WTC11 (cell line): ENCODE data around the gene TWF2. TPM values are rescaled to one million over a fixed set of nuclear protein-coding genes. Genes with fewer than 3 reads are reported as not detected.

Experiments used
- ATAC-seq: fragments of 200-7000 bp; cut with Tn5 transposase; 2 replicates; pipeline ENCODE4 v1.10.0; 2021; ENCODE audit warnings: mild to moderate bottlenecking, moderate library complexity
- CTCF ChIA-PET: fragments of 300-600 bp; sonication (Branson Sonifier 250); formaldehyde crosslinking; loops from one replicate; lab custom pipeline; 2021; ENCODE audit warnings: antibody characterized with exemption; lab: Charles Lee
- POLR2A ChIA-PET: fragments of 350-600 bp; sonication (Branson Sonifier 250); formaldehyde crosslinking; loops from one replicate; lab custom pipeline; 2021; ENCODE audit warnings: antibody characterized with exemption; lab: Charles Lee
- DNase-seq: peaks from one replicate; pipeline ENCODE4 v3.0.0; 2021; ENCODE audit warnings: low spot score
- H3K27ac Mint-ChIP-seq: 2 replicates; pipeline ENCODE4 v1.8.0; 2021; ENCODE audit warnings: mixed read lengths
- H3K27me3 Mint-ChIP-seq: 2 replicates; pipeline ENCODE4 v1.8.0; 2021; ENCODE audit warnings: low read depth, mild to moderate bottlenecking, moderate library complexity, mixed read lengths
- H3K36me3 Mint-ChIP-seq: 2 replicates; pipeline ENCODE4 v1.8.0; 2021; ENCODE audit warnings: mixed read lengths
- H3K4me1 Mint-ChIP-seq: 2 replicates; pipeline ENCODE4 v1.8.0; 2022; ENCODE audit warnings: mixed read lengths
- H3K4me3 Mint-ChIP-seq: 2 replicates; pipeline ENCODE4 v1.8.0; 2021; ENCODE audit warnings: mild to moderate bottlenecking, moderate library complexity, mixed read lengths
- H3K9me3 Mint-ChIP-seq: 2 replicates; pipeline ENCODE4 v1.8.0; 2021; ENCODE audit warnings: mixed read lengths
- ESRRA ChIP-seq: sonication (generic); formaldehyde crosslinking; IDR thresholded peaks from 2 replicates; pipeline ENCODE4 v1.8.1; 2022; ENCODE audit warnings: mild to moderate bottlenecking, missing genetic modification reagents, borderline replicate concordance
- ETV6 ChIP-seq: sonication (generic); formaldehyde crosslinking; IDR thresholded peaks from 2 replicates; pipeline ENCODE4 v1.8.1; 2022; ENCODE audit warnings: mild to moderate bottlenecking, missing genetic modification reagents
- FOXP4 ChIP-seq: sonication (generic); formaldehyde crosslinking; IDR thresholded peaks from 2 replicates; pipeline ENCODE4 v1.8.0; 2022; ENCODE audit warnings: mild to moderate bottlenecking, missing genetic modification reagents
- NFE2L1 ChIP-seq: sonication (generic); formaldehyde crosslinking; IDR thresholded peaks from 2 replicates; pipeline ENCODE4 v1.8.1; 2023; ENCODE audit warnings: missing genetic modification reagents
- NR3C1 ChIP-seq: sonication (generic); formaldehyde crosslinking; conservative IDR thresholded peaks from 2 replicates; pipeline ENCODE4 v1.8.1; 2023; ENCODE audit warnings: low read depth, mild to moderate bottlenecking, missing genetic modification reagents
- PRDM15 ChIP-seq: sonication (generic); formaldehyde crosslinking; IDR thresholded peaks from 2 replicates; pipeline ENCODE4 v1.8.0; 2022; ENCODE audit warnings: missing genetic modification reagents
- SOX15 ChIP-seq: fragments of 250-450 bp; sonication (Bioruptor Pico); IDR thresholded peaks from 2 replicates; pipeline ENCODE4 v1.9.0; 2021; ENCODE audit warnings: mild to moderate bottlenecking
- STAT6 ChIP-seq: sonication (generic); formaldehyde crosslinking; conservative IDR thresholded peaks from 2 replicates; pipeline ENCODE4 v1.8.1; 2023; ENCODE audit warnings: mild to moderate bottlenecking, low read depth, missing genetic modification reagents, moderate library complexity
- TEAD4 ChIP-seq: sonication (generic); formaldehyde crosslinking; IDR thresholded peaks from 2 replicates; pipeline ENCODE4 v1.8.0; 2022; ENCODE audit warnings: mild to moderate bottlenecking, missing genetic modification reagents
- TP53 ChIP-seq: sonication (generic); formaldehyde crosslinking; IDR thresholded peaks from 2 replicates; pipeline ENCODE4 v1.8.1; 2023; ENCODE audit warnings: mild to moderate bottlenecking, missing genetic modification reagents
- ZNF232 ChIP-seq: sonication (generic); formaldehyde crosslinking; IDR thresholded peaks from 2 replicates; pipeline ENCODE4 v1.8.0; 2022; ENCODE audit warnings: mild to moderate bottlenecking, missing genetic modification reagents
- ZNF532 ChIP-seq: fragments of 250-450 bp; sonication (Bioruptor Pico); IDR thresholded peaks from 2 replicates; pipeline ENCODE4 v1.9.0; 2021; ENCODE audit warnings: mild to moderate bottlenecking, borderline replicate concordance
- total RNA-seq: library from RNA; stranded (reverse); gene quantifications from 3 replicates; pipeline ENCODE4 v1.2.3, GENCODE V29; 2021
- TF ChIP-seq, protein P1 (sequence below): sonication (generic); formaldehyde crosslinking; IDR thresholded peaks from 2 replicates; pipeline ENCODE4 v1.8.0; 2023; ENCODE audit warnings: missing genetic modification reagents

TWF2 gene
- total RNA-seq, 1 experiment from 2014 or later = 71.1 TPM

DNA sequence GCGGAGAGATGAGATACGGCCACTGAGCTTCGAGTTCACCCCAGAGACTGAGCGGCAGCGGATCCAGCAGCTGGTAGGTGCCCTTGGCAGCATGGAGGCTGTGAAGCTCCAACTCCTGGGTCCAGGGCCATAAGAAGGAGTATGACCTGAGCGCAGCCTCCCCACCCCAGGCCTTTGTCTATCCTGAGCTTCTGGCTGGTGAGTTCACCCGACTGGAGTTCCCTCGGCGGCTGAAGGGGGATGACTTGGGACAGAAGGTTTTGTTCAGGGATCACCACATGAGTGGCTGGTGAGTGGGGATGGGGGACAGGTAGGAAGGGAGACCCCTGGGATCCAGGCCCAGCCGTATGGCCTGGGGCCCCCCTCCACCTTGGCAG lies 9.2 kb upstream of the TWF2 start (continued):
- TF ChIP-seq PRDM15 (CRISPR knock-in tag) = no peak
- TF ChIP-seq NR3C1 (CRISPR knock-in tag) = no peak
- no peak for TF ChIP-seq FOXP4
- TF ChIP-seq ETV6 (CRISPR knock-in tag) = no peak
- TF ChIP-seq, protein P1, sequence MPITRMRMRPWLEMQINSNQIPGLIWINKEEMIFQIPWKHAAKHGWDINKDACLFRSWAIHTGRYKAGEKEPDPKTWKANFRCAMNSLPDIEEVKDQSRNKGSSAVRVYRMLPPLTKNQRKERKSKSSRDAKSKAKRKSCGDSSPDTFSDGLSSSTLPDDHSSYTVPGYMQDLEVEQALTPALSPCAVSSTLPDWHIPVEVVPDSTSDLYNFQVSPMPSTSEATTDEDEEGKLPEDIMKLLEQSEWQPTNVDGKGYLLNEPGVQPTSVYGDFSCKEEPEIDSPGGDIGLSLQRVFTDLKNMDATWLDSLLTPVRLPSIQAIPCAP = no peak

DNA sequence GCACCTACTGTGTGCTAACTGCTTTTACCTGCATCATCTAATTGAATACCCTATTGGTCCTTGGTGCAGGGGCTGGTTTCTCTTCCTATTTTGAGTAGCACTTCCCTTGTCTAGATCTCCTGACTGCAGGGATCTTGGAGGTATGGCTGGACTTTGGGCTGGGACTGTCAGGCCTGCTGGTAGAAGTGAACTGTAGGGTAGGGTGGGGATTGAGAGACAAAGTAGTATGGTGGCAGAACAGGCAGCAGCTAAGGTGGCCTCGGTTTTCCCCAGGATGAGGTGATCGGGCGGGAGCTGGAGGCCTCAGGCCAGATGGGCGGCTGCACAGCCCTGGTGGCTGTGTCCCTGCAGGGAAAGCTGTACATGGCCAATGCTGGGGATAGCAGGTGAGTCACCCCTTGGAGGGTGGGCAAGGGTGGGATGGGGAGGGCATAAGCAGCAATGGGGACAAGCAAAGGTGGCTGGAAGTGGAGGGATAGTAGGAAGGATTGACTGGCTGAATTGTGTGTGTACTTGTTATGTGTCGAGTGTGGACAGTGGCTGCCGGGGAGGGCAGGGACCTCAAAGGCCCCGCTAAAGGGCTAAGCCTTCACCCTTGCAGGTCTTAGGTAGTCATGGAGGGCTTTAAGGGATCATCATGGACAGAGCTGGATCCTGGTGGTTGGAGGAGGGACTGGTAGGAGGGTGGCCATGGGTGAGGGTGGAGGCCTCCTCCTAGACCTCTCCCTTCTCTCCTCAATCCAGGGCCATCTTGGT lies 8.6 kb upstream of the TWF2 start:
- ATAC-seq (no peak), DNase-seq (no peak)
- ChIA-PET POLR2A (interaction anchor here (1.6 to 1.9 kb wide), 2 partner anchors 7 to 9 kb away, joined by 5 read pairs; partner anchors contain the start of gene TWF2), CTCF (interaction anchor here (1.2 to 2.3 kb wide), 6 partner anchors 9 to 137 kb away, joined by 3 to 22 read pairs (median 6); partner anchors contain the start of genes TWF2 and WDR82)
- Mint-ChIP-seq H3K4me1 (peaks cover 9% of the 10 kb centered on the region; the same call in 1 of the 2 replicates), H3K27ac (no peak overlapping the region), H3K36me3 (peaks cover 5% of the 10 kb centered on the region), H3K27me3 (peaks cover 46% of the 10 kb centered on the region), H3K4me3 (no peak overlapping the region), H3K9me3 (no peaks in the 10 kb centered on the region)
- TF ChIP-seq TEAD4 (CRISPR knock-in tag) (no peak), ZNF232 (CRISPR knock-in tag) (no peak), ZNF532 (no peak), ETV6 (CRISPR knock-in tag) (no peak), SOX15 (CRISPR knock-in tag) (no peak), NFE2L1 (no peak), STAT6 (CRISPR knock-in tag) (no peak), TP53 (CRISPR knock-in tag) (no peak), ESRRA (CRISPR knock-in tag) (no peak)
